ENCODE measurements around the gene IQSEC1.

IQSEC1 gene

DNA sequence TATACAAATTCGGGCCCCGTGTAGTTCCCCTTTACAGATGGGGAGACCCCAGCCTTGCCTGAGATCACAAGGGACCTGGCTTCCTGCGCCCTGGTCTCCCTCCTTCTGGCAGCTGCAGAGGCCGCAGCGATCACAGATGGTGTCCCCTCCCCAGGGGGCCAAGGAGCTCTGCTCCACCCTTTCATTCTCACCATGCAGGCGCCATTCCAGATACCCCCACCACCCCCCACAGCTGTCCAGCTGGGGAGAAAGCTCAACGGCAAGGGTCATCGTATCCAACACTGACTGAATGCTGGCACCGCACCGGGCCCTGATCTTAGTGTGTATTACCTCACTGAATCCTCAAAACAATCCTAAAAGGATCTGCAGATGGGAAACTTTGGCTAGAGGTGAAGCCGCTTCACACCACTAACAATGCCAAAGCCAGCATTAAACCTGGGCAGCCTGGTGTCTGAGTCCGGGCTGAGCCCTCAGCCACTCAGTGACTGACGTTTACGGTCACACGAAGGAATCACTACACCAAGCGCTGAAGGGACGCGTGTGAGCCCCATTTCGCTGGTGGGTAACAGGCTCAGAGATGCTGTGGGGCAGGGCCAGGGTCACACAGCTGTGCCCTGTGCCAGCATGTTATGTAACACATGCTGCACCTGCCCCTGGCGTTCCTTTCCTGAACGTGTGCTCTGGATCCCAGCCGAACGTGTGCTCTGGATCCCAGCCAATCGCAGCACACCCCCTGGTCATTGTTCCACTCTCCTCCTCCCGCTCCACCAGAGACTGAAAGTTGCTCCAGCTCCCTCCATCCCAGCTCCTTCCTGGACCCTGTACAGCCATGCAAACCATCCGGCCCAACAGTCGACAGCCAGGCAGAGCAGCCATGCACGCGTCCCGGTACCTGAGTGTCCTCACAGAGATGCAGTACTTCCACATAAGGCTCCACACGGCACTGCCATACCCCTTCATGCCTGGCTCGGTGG lies 51.8 kb downstream of the IQSEC1 start:
- TF ChIP-seq, protein P1, sequence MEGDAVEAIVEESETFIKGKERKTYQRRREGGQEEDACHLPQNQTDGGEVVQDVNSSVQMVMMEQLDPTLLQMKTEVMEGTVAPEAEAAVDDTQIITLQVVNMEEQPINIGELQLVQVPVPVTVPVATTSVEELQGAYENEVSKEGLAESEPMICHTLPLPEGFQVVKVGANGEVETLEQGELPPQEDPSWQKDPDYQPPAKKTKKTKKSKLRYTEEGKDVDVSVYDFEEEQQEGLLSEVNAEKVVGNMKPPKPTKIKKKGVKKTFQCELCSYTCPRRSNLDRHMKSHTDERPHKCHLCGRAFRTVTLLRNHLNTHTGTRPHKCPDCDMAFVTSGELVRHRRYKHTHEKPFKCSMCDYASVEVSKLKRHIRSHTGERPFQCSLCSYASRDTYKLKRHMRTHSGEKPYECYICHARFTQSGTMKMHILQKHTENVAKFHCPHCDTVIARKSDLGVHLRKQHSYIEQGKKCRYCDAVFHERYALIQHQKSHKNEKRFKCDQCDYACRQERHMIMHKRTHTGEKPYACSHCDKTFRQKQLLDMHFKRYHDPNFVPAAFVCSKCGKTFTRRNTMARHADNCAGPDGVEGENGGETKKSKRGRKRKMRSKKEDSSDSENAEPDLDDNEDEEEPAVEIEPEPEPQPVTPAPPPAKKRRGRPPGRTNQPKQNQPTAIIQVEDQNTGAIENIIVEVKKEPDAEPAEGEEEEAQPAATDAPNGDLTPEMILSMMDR (IDR thresholded peaks at IDR 0.05): no peak

DNA sequence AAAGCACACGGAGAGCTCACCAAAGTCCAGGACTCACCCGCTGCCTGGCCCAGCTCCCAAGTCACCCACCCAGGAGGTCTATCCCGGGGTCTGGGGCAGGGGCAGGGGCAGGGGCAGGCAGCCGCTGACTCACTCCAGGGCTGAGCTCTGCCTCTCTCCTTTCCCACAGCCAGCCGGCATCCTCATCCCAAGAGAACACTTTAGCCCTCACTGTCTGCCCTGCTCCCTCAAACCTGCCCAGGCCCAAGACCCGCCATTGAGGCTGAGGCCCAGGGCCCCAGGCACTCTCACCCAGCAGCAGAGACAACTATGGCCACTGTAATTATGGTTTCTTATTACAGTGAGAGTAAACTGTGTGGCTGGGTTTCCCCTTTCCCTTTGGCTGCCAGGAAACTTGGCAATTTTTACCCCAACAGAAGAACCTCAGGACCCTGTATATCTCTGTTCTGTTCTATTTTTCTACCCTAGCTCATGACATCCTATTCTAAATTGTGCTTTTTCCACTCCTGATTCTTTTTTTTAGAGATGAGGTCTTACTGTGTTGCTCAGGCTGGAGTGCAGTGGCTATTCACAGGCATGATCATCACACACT lies 53.0 kb downstream of the IQSEC1 start:
- TF ChIP-seq, protein P1 (IDR thresholded peaks at IDR 0.05): no peak

- TF ChIP-seq, protein P1 (IDR thresholded peaks at IDR 0.05): no peak
Observed at GRCh38 chr3:13019243-13020095, 53.8 kb downstream of the IQSEC1 start.

- TF ChIP-seq, protein P1 (IDR thresholded peaks at IDR 0.05): no peak
Observed at GRCh38 chr3:13018561-13019242, 54.5 kb downstream of the IQSEC1 start.

DNA sequence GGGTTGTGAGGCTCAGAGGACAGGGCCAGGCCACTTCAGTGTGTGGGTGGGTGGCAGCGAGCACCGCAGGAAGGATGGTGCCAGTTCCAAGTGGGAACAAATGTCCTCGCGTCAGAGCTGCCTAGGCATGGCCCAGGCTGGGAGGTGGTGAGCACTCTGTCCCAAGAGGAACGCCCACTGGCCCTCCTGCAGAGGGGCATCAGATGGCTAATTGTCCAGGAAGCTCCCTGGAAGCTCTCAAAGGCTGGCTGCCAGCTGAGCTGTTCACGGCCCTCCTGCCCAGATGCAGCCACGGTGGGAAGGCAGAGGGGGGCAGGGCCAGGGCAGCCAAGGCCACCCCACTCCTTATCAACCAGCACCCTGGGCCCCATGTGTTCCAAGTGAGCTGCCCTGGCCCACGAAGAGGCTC lies 55.2 kb downstream of the IQSEC1 start:
- TF ChIP-seq, protein P1 (IDR thresholded peaks at IDR 0.05): no peak

GRCh38 chr3:13017361-13018042 lies 55.7 kb downstream of the IQSEC1 start:
- TF ChIP-seq, protein P1 (IDR thresholded peaks at IDR 0.05): no peak
